Measurements from ENCODE around the gene PLA2G2D.

The PLA2G2D gene

GRCh38 chr1:20069874-20070273, 49.5 kb downstream of the PLA2G2D start, which contains the start of gene PLA2G5:
TSS of gene PLA2G5 (plus strand) at chr1:20070194. CDS start at chr1:20084831, 14,637 bp downstream.
- H3K4me3 ChIP-seq (ENCODE audit: low read length in 2 of 2) = no peak within 1 kb of the TSS
- H3K27me3 ChIP-seq (ENCODE audit: control insufficient read depth in 2 of 2, insufficient read depth in 2 of 2, low read length in 2 of 2) = no peaks in the 10 kb centered on the region
- H3K27ac ChIP-seq (ENCODE audit: low read depth in 2 of 2, low read length in 2 of 2) = no peak within 1 kb of the TSS
- no peak within 1 kb of the TSS for H3K9ac ChIP-seq (ENCODE audit: low read depth in 1 of 2, low read length in 2 of 2)
- no peaks in the 10 kb centered on the region for H3K9me3 ChIP-seq (ENCODE audit: control insufficient read depth in 2 of 2, low read length in 2 of 2)
- no peaks in the 10 kb centered on the region for H3K4me1 ChIP-seq (ENCODE audit: control insufficient read depth in 2 of 2, insufficient read depth in 2 of 2, low read length in 2 of 2)
- no peaks in the 10 kb centered on the region for H3K36me3 ChIP-seq (ENCODE audit: control insufficient read depth in 2 of 2, insufficient read depth in 2 of 2, low read length in 2 of 2)

DNA sequence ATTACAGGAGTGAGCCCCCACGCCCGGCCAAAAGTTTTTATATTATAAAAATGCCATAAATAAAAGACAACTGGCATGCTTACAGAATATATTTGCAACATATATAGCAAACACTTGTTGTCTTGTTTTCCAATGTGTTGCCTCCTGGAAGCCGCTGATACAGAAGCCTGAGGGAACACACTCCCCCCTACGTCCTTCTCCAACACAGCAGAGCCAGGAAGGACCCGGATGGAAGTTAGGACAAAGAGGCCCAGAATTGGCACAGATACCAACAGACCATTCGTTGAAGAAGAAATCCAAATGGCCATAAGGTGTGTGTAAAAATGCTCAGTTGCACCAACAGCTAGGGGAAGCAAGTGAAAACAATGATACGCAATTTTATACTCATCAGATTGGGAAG, 50.6 kb downstream of the PLA2G2D start:
- no peak overlapping the region for H3K27ac ChIP-seq (ENCODE audit: low read depth in 2 of 2, low read length in 2 of 2)
- H3K36me3 ChIP-seq (ENCODE audit: control insufficient read depth in 2 of 2, insufficient read depth in 2 of 2, low read length in 2 of 2) = no peaks in the 10 kb centered on the region
- H3K4me3 ChIP-seq (ENCODE audit: low read length in 2 of 2) = no peak overlapping the region
- H3K27me3 ChIP-seq (ENCODE audit: control insufficient read depth in 2 of 2, insufficient read depth in 2 of 2, low read length in 2 of 2) = no peaks in the 10 kb centered on the region
- no peak overlapping the region for H3K9ac ChIP-seq (ENCODE audit: low read depth in 1 of 2, low read length in 2 of 2)
- no peaks in the 10 kb centered on the region for H3K4me1 ChIP-seq (ENCODE audit: control insufficient read depth in 2 of 2, insufficient read depth in 2 of 2, low read length in 2 of 2)
- H3K9me3 ChIP-seq (ENCODE audit: control insufficient read depth in 2 of 2, low read length in 2 of 2) = no peaks in the 10 kb centered on the region

DNA sequence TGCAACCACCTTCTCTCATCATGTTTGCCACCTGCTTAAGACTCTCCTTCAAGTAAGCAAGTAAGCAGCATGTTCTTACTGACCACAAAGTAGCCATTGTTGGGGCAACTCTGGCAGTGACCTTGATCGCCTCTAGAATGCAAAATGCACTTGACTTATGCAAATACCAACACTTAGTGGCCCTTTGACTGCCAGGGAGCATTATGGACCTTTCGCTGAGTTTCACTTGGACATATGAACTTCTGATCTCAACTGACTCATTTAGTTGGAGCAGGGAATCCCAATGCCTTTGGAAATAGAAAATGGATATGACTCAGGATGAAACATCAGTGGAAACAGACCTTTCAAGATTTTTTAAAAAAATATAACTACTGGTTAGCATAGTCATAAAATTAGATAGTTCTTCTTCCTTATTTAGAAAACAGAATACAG, 55.5 kb downstream of the PLA2G2D start:
- Histone ChIP-seq H3K27ac (ENCODE audit: low read depth in 2 of 2, low read length in 2 of 2) (no peak overlapping the region), H3K4me3 (ENCODE audit: low read length in 2 of 2) (no peak overlapping the region), H3K9ac (ENCODE audit: low read depth in 1 of 2, low read length in 2 of 2) (no peak overlapping the region), H3K9me3 (ENCODE audit: control insufficient read depth in 2 of 2, low read length in 2 of 2) (no peaks in the 10 kb centered on the region), H3K4me1 (ENCODE audit: control insufficient read depth in 2 of 2, insufficient read depth in 2 of 2, low read length in 2 of 2) (peaks cover 0 to 3% of the 10 kb centered on the region in 2 donors), H3K27me3 (ENCODE audit: control insufficient read depth in 2 of 2, insufficient read depth in 2 of 2, low read length in 2 of 2) (no peaks in the 10 kb centered on the region), H3K36me3 (ENCODE audit: control insufficient read depth in 2 of 2, insufficient read depth in 2 of 2, low read length in 2 of 2) (no peaks in the 10 kb centered on the region)
